GM12891 (cell line): Measurements from ENCODE around the gene F5.

ENCODE experiments used
- DNase-seq: peaks from one replicate; pipeline ENCODE4 v3.0.0; 2011; ENCODE audit warnings: low spot score; ENCODE audit not compliant: insufficient read length
- FAIRE-seq: peaks from 2 replicates; lab custom pipeline; 2011; peaks lifted over from hg19 to GRCh38; lab: Jason Lieb, UNC
- PAX5 ChIP-seq: IDR thresholded peaks from 2 replicates; pipeline ENCODE4 v1.6.1; 2011; ENCODE audit warnings: low read length, moderate library complexity, mild to moderate bottlenecking; ENCODE audit not compliant: insufficient read depth, severe bottlenecking
- POLR2A ChIP-seq: IDR thresholded peaks from 2 replicates; pipeline ENCODE4 v1.6.1; 2011; ENCODE audit warnings: low read depth, low read length, control low read depth
- POLR2AphosphoS5 ChIP-seq: IDR thresholded peaks from 2 replicates; pipeline ENCODE4 v1.6.1; 2011; ENCODE audit warnings: low read depth, low read length, control low read depth
- POU2F2 ChIP-seq: IDR thresholded peaks from 2 replicates; pipeline ENCODE4 v1.6.1; 2011; ENCODE audit warnings: low read depth, mild to moderate bottlenecking, control low read depth, low read length, moderate library complexity
- SPI1 ChIP-seq: IDR thresholded peaks from 2 replicates; pipeline ENCODE4 v1.6.1; 2011; ENCODE audit warnings: low read depth, low read length, control low read depth
- TAF1 ChIP-seq: IDR thresholded peaks from 2 replicates; pipeline ENCODE4 v1.6.1; 2011; ENCODE audit warnings: low read depth, low read length, control low read depth

Gene F5

DNA sequence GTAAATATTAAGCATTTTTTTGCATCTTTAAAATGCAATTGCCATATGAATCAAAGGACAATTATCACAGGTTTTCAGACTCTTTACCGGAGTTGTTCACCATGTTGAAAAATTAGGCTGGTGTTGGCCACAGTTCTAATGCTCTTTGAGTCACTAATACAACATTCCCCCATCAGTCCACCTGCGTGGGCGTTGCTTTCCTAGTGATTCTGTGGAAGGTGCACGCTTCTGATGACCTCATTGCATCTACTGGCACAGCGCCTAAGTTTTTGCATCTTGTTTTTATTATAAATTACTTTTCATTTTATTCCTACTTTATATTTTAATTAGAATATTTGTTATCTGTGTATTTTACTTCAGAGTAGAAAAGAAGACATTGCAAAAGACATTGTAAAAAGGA lies 4.7 kb upstream of the F5 start:
- DNase-seq (no peak), FAIRE-seq (no peak)
- TF ChIP-seq POLR2AphosphoS5 (no peak), POLR2A (no peak), TAF1 (no peak), POU2F2 (no peak), SPI1 (no peak), PAX5 (no peak)

DNA sequence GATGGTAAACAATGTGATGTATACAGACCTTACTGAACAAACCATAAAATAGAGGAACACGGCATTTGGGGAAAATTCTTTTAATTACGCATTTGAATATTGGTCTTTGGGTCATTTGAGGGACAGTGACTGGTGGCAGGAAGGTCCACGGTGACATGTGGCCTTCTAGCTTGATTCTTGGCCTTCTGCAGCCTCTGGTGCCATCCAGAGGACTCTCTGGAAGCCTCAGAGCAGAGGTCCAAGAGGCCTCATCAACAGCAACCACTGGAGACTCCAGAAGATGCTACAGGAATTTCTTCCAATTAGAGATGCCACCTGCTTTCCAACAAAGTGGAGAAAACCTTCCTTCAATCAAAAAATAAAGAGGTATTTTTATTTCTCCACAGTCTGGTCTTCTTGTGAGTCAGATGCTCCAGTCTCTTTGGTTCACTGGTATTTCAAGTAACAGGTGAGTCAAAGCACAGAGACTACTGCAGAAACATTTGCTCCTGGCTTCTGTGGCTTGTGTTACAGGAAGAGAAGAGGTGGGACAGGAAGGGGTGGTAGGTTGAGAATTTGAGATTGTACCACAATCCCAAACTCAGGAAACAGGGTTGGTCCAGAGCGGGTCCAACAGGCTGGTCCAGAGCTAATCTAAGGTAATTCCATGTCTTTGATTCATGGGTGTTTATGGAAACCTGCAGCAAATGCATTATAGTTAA lies 2.7 kb upstream of the F5 start:
- TF ChIP-seq TAF1 (no peak), POLR2AphosphoS5 (no peak), PAX5 (no peak), POU2F2 (no peak), POLR2A (no peak), SPI1 (no peak)
- FAIRE-seq (no peak), DNase-seq (no peak)

DNA sequence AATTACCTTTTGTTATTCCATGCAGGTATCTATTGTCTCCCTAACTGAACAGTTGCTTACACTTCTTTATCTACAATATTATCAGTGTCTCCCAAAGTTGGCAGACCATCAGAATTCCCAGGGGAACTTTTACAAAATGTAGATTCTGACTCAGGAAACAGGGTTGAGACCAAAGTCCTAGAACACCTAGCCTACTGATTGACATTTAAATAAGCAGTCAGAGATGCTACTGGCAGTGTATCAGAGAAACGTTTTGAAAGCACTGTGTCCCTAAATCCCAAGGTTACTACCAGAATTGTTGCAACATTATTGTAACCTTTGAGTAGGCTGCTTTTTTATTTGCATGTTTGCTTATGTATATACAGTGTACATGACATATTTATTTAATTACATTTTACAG lies 1.8 kb upstream of the F5 start:
- no peak for DNase-seq
- no peak for TF ChIP-seq POLR2A
- FAIRE-seq: no peak

DNA sequence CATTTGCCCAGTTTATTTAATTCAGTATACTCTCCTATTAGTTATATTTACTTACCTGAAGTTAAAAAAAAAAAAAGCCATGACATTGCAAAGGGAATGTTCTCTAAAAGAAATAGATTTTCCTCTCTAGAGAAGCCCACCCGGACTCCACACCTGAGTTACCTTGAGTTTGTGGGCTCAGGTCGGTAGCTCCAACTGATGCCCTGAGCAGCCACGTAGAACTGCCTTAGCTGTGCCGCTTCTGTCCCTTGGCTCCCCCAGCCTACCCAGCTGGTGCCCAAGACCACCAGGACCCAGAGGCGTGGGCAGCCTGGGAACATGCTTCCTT lies 250 bp downstream of the F5 start:
- FAIRE-seq: no peak
- TF ChIP-seq SPI1 (no peak), POU2F2 (no peak), POLR2A (no peak), PAX5 (no peak), POLR2AphosphoS5 (no peak), TAF1 (no peak)
- DNase-seq: no peak

DNA sequence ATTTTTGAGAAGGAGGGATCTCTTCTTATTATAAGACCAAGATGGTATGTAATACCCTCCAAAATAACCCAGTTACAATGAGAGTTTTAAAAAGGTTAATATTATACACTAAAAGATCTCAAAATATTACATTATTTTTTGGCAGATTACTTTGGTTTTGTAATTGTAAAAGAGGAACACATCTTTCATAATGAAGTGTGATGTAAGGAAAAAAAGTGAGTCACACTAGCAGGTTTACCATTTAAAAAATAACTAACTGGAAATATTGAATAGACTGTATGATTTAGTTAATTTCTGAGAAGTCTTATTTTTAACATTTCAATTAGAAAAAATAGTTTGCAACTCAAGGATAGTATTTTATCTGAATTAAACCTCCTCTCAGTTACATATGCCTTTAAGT lies 1.1 kb downstream of the F5 start:
- no peak for DNase-seq
- FAIRE-seq: no peak
- TF ChIP-seq POLR2A: no peak
- no peak for TF ChIP-seq PAX5
- no peak for TF ChIP-seq POLR2AphosphoS5
- TF ChIP-seq TAF1: no peak
- TF ChIP-seq SPI1: no peak
- no peak for TF ChIP-seq POU2F2

DNA sequence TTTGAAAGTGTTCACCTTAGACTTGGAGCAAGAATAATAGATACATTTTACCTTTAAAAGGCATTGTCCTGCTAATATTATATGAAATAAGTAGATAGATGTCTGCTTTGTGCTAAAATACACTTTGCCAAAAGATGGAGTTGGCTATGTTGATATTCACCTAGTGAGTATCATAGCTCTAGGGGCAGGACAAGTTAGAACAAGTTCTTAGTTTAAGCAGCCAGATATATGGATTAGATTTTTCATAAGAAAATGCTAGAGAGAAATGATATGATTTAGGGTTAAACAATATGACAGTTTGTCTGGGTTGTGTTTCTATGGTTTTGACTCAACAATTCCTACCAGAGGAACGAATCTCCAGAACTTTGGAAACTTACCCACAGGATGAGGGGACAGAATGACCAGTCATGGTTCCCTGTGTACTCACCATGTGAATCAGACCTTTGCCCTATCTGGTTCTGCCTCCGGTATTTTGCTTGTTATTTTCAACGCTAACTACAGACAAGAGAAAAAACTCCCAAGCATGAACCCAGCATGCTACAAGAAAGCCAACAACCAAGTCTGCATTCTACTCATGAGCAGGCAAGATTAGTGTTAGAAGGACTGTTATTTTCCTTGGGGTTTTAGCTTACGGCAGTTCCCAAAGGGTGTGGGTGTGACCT lies 1.7 kb downstream of the F5 start:
- FAIRE-seq (no peak), DNase-seq (no peak)
- no peak for TF ChIP-seq POLR2A
- no peak for TF ChIP-seq PAX5
- no peak for TF ChIP-seq POU2F2
- TF ChIP-seq TAF1: no peak
- TF ChIP-seq POLR2AphosphoS5: no peak
- no peak for TF ChIP-seq SPI1

DNA sequence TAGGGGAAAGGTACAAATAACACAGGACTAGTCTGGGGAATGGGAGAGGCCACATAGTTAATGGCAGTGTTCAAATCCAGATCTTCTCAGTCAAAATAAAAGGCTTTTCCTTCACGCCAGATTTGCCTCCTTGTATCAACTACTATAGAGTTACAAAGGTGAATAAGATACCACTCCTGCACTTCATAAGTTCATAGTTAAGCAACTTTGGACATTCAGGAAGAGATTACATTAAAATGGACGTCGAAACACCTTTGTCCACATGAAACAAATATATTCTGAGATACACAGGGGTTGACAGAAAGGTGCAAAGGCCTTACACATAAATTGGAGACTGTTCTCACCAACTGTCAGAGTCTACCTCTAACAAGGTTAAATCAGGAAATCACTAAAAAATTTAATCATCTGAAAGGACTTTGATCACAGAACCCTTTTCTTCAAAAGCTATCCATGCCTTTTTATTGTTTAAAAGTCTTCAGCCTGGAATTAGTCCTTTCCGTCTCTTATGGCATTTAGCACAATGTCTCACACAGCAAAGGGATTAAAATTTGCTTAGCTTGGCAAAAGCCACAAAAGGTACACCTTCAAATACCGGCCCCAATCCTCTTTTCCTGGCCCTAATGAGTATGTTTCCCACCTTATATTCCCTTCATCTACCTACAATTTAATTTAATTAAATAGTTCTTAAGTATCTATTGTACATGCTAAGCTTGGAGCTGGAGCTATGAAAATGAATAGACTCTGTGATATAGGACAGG lies 8.1 kb downstream of the F5 start:
- TF ChIP-seq TAF1: no peak
- no peak for TF ChIP-seq POLR2AphosphoS5
- TF ChIP-seq POLR2A: no peak
- TF ChIP-seq PAX5: no peak
- no peak for TF ChIP-seq SPI1
- TF ChIP-seq POU2F2: no peak
- DNase-seq (no peak), FAIRE-seq (no peak)

DNA sequence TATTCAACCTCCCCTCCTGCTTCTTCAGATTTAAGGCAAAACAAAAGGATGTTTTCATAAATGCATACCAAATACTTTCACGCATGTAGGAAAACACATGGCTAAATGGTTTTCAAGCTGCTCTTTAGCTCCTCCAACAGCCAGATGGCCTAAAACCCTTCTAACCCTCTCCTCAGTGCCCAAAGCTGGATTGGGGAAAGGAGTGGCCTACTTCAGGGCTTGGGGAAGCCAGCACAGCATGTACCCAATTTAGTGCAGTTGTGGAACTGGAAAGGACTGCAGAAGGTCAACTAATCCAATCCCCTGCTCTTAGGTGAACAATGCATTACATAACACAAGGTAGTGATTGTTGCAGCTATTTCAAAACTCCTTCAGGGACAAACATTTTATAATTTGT lies 9.3 kb downstream of the F5 start:
- FAIRE-seq (no peak), DNase-seq (no peak)
- no peak for TF ChIP-seq SPI1
- no peak for TF ChIP-seq POLR2A
- no peak for TF ChIP-seq POLR2AphosphoS5
- no peak for TF ChIP-seq POU2F2
- no peak for TF ChIP-seq TAF1
- TF ChIP-seq PAX5: no peak

DNA sequence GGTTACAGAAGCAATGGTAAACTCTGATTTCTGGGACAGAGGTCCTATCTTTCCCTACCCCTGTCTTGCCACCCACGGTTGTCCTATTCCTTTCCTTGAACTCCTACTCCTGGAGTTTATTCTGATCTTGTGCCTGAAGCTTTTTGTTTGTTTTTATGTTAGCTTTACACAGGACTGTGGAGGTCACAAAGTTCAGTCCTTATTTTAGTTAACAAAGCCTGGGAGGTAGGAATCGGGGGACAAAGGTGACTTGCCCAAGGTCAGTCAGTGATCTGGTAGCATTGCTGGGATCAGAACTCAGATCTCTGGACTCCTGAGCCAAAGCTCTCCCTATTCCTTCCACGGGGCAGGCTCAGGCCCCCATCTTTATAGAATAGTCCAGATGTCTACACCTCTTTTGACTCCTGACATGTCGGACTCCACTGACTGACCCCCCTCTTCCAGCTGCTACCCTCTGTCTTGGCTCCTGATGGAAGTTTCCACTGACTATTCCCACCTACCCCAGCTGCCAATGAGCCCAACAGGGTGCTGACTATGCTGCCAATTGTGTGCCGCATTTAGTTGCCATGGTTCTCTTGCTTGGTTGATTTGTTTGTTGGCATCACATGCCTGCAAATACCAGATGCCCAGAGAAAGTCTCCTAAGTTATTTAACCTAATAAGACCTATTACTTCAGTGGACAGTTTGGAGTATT lies 9.9 kb downstream of the F5 start:
- FAIRE-seq: no peak
- DNase-seq: no peak
- TF ChIP-seq SPI1: no peak
- no peak for TF ChIP-seq POLR2AphosphoS5
- no peak for TF ChIP-seq POLR2A
- no peak for TF ChIP-seq POU2F2
- no peak for TF ChIP-seq TAF1
- TF ChIP-seq PAX5: no peak

DNA sequence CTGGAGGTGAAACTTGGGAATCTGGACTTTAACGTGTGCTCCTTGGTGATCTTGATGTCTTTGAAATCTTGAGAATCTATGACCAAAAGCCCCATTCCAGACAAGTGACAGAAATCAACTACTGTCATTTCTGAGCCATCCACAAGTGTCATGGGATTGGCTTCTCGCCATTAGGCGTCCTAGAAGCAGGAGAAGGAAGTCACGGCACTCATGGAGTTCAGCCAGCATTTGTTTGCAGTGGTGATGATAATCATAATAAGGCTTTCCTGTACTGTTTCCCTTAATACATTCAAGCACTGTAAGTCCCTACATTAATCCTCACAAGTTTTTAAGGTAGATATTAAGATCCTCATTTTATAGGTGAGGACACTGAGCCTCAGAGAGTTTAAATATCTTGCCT lies 11.9 kb downstream of the F5 start:
- DNase-seq: no peak
- TF ChIP-seq TAF1 (no peak), PAX5 (no peak), POLR2AphosphoS5 (no peak), POLR2A (no peak), POU2F2 (no peak), SPI1 (no peak)
- no peak for FAIRE-seq
